HL-60/S4 treated with phorbol 12-myristate 13-acetate at 8.2 ng/mL for 4 days and 3 days (cell line): ENCODE measurements around the gene SLC45A2.

Source experiments
- in situ Hi-C: fragments of 300-500 bp; cut with MboI; formaldehyde crosslinking; loops from 2 replicates; pipeline ENCODE4 v1.15.0; 2022; ENCODE audit warnings: low sequenced_read_pairs

SLC45A2 gene

GRCh38 chr5:34007621-34008600 lies 23.4 kb upstream of the SLC45A2 start, which contains the start of gene AMACR:
Gene AMACR (minus strand): TSS chr5:34008050. CDS start chr5:34008019, 31 bp downstream.
- in situ Hi-C loops, result no loop called here

- in situ Hi-C loops, result no loop called here
Measured at GRCh38 chr5:34007201-34007620, 22.7 kb upstream of the SLC45A2 start.

DNA sequence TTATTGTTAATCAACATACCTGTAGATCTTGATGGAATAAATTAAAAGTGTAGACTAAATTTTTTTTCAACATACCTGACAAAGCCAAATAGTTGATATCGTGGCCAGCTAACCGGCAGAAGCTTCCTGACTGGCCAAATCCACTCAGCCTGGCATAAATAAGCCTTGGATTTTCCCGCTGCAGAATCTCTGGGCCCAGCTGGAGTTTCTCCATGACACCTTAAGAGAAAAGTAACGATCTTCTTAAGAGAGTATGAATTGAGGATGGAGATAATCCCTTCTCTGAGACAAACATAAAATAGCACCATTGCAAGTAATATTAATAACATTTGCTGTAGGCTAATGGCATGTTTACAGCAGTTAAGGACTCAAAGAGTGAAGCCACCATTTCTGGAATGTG lies 21.2 kb upstream of the SLC45A2 start:
- in situ Hi-C loops, result no loop called here

DNA sequence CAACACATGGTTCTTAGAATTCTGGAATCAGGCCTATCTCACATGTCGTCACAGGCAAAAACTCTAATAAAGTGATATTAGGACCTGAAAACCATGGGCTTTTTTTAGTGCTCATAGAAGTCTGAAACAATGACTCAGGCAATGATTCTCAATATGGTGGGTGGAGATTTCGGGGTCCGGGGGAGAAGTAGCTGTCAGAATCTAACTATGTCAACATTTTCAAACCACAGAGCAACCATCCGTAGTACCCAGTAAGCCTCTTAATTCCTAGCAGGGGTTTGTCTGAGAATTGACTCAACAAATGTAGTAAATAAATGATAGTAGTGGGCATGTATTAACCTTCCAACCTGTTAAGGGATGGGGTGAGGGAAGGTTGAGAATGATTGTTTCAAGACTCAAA lies 20.7 kb upstream of the SLC45A2 start:
- in situ Hi-C loops, result no loop called here

DNA sequence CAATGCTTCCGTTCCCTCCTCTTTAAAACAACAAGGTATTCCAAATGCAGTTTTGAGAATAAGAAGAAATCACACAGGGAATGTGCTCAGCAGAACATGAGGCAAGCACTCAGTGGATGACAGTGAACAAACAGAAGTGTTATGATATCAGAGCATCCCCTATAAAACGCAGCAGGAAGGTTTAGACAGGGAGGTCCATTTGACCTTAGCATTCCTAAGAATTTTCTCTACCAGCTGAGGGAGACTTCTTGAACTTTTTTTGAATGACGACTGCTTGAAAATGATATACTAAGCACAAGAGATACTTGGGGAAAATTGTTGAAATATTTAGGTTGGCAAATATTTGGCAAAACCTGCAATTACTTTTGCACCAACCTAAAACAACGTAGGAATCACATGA lies 19.4 kb upstream of the SLC45A2 start:
- in situ Hi-C loops, result no loop called here

DNA sequence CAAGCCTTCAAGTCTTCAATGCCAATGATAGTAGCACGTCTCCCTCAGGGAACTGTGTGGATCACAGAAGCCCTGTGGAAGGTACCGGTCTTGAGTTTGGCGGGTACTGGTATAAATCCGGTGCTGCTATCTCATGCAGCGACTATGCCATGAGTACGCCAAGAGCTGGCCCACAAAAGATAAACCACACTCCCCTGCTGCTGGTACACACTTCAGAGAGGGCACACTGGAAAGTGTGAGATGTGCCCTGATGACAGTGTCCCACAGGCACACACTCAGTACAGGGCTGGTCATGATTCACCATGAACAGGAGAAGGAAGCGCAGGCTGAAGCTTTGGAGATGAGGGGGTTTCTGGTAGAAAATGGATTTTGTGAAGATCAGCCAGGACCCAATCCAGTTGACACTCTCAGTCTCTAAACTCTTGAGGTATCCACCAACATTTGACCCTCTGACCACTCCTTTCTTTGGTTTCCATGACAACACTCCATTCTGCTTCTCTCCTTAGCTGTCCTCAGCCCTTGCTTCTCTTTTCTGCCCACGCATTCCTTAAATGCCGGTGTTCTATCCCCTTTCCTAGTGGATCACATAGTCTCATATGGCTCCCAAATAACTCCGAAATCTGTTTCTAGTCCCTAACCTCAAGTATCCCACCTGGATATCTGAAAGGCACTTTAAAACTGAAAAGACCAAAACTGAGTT lies 18.3 kb upstream of the SLC45A2 start:
- in situ Hi-C loops, result no loop called here

DNA sequence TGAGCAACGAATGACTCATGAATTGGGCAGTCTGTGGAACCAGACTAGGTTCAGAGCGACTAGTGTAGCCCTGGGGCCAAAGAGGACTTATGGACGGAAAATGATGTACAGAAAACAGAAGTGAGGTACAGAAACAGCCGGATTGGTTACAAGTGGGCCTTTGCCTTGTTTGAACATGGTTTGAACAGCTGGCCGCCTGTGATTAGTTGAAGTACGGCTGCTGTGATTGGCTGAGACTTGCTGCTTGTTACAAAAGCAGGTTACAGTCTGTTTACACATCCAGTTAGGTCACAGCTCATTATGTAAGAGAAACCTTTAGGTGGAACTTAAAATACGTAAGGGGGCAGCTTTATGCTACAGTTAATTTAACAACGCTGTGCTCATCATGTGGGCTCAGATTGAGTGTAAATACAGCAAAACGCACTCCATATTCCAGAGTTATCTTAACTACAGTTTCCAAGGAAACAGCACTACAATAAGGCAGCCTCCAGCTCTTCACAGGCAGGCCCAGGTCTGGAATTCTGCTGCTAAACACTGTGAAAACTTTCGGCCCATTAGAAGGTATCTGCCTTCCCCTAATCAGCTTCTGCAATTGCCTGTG lies 16.8 kb upstream of the SLC45A2 start:
- in situ Hi-C loops, result no loop called here

- in situ Hi-C loops, result no loop called here
Measured at GRCh38 chr5:33999978-34000377, 15.5 kb upstream of the SLC45A2 start.

DNA sequence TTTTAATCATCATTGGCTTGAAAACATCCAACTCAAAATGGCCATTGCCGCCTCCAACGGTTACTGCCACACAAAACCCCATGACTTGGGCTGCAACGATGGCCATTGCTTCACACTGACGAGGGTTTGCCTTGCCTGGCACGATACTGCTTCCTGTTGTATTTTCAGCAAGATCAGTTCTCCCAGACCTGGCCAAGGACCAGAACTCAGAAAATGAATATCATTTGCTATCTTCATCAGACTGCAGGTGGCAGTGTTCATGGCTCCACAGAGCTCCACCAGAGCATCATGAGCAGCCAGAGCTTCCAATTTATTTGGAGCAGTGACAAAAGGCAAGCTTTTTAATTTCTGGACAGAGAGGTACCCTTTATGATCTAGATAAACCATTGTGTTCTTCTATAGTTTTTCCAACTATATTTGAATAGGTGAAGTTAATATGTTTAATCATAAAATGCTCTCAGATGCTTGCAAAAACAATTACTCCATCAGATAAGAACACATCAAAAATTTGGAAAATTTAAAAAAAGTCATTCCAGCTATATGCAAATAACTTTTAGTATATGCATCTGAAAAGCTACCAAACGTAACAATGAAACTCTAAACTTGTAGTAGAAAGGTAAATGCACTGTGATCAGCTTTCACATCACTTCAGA lies 13.0 kb upstream of the SLC45A2 start:
- in situ Hi-C loops, result no loop called here

DNA sequence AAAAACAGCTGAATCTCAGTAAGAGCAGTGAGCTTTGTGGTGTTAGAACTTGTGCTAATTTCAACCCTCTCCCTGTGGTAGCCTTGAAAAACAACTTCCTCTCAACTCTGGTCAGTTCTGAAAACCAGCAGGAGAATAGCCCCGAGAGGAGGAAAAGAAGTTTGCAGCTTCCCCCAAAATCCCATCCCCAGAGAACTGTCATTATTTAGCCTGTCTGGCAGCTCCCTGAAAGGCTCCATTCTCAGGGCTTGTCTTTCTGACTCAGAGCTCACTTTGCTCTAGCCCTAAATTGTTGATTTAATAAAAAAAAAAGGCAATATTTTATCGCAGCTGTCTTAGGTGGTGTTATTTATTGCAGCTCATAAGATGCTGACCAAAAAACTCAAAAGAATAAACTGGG lies 11.4 kb upstream of the SLC45A2 start:
- in situ Hi-C loops, result no loop called here

- in situ Hi-C loops, result no loop called here
Measured at GRCh38 chr5:33994845-33995244, 10.4 kb upstream of the SLC45A2 start.

DNA sequence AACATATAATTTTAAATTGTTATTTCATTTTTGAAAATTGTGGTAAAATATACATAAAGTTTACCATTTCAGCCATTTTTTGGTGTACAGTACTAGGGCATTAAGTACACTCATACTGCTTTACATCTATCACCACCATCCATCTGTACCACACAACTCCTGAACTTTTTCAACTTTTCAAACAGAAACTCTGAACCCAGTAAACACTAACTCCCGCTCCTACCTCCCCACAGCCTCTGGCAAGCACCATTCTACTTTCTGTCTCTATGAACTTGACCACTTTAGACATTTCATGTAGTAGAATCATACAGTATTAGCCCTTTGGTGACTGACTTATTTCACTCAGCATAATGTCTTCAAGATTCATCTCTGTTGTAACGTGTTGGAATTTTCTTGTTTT lies 8.4 kb upstream of the SLC45A2 start:
- in situ Hi-C loops, result no loop called here

GRCh38 chr5:33985447-33985846 lies 954 bp upstream of the SLC45A2 start:
- in situ Hi-C loops, result no loop called here

DNA sequence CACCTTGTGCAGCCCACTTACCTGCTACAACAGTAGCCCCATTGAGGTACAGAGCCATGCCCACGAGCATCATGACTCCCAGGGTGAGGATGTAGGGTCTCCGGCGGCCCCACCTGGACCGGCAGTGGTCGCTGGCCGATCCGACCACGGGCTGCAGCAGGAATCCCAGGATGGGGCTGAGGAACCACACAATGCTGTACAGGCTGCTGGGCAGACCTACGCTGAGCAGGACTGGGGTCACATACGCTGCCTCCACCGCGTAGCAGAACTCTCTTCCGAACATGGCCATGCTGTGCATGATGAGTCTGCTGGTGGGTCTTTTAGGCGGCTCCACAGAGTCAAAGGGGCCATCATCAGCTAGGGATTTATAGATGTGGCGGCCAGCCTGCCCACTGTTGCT lies 315 bp downstream of the SLC45A2 start:
- in situ Hi-C loops, result no loop called here

GRCh38 chr5:33981408-33982162 lies 2.9 kb downstream of the SLC45A2 start:
- in situ Hi-C loops, result no loop called here

GRCh38 chr5:33980030-33980429 lies 4.5 kb downstream of the SLC45A2 start:
- in situ Hi-C loops, result no loop called here

DNA sequence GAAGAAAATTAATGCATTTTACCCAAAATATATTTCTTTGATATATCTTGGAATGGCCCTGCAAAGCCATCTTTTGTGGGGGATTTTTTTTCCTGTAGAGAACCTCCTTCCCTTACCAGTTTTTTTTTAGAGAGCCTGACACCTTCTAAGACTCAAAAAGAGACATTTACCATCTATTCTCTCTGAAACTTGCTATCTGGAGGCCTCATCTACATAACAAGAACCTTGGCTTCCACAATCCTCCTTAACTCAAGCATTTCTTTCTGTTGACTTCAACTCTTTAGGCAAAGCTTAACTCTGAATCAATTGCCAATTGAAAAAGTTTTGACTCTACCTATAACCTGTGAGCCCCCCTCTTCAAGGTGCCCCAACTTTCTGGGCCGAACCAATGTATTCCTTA lies 6.2 kb downstream of the SLC45A2 start:
- in situ Hi-C loops, result no loop called here

DNA sequence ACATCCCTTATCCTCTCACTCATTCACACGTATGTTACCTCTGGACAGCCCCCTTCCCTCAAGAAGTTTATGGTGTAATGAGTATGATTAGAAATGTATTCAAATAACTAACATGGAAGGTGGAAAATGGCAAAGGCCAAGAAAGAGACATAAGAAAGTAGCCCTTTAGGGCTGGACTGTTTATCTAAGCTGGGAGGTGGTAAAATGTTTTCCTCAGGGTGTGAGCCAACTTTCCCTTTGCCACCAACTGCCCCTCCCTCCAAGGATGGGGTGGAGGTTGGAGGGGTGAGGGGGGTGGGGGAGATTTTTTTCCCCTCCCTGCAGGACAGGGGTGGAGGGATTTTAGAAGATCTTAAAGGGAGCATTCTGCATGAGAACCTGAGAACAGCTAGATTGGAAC lies 8.2 kb downstream of the SLC45A2 start:
- in situ Hi-C loops, result no loop called here

DNA sequence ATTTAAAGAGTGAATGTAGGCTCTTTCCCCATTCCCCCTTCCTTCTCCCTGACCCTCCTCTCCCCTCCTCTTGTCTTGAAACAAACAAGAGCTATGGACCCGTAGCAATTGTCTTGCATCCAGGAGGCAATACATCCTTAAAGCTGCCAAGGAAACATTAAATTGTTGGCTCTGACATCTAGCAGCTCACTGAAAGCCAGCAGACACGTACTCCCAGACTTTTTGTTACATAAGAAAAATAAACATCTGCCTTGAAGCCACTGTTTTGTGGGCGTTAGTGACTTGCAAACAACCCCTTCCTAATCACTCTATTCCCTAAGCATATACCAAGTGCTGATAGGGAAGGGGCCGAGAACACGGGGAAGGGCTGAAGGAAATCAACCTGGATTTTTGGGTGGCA lies 8.6 kb downstream of the SLC45A2 start:
- in situ Hi-C loops, result no loop called here

DNA sequence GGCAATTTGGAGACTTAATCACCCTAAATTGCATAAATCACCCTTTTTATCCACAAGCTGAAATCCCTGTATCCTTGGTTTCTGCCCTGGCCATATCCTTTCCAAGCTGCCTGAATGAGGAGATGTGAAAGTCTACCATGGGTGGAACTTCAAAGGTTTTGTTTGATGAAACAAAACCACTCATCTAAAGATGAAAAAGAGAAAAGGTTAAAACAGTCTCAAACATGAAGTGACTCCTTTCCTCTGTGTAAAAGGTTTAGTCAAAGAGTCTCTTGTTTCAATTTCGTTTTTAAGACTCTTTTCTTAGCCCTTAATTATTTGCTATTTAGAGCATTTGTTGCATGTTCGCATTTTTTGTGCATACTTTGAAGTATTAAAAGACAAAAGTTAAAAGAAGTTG lies 11.2 kb downstream of the SLC45A2 start:
- in situ Hi-C loops, result no loop called here
